Type B pancreatic cell (in vitro differentiated cells): ENCODE measurements around the gene FRY. TPM values are rescaled to one million over a fixed set of nuclear protein-coding genes. Genes with fewer than 3 reads are reported as not detected.

Source experiments
- DNase-seq: peaks from one replicate; pipeline ENCODE4 v3.0.0; 2021; ENCODE audit warnings: mixed read lengths; ENCODE audit not compliant: unreplicated experiment; ENCODE audit errors: extremely low spot score
- H3K27ac Mint-ChIP-seq: 2 replicates; pipeline ENCODE4 v1.8.0; 2021; ENCODE audit warnings: mild to moderate bottlenecking, mixed read lengths
- H3K27me3 Mint-ChIP-seq: 2 replicates; pipeline ENCODE4 v1.8.0; 2021; ENCODE audit warnings: mixed read lengths
- H3K36me3 Mint-ChIP-seq: 2 replicates; pipeline ENCODE4 v1.8.0; 2021; ENCODE audit warnings: mixed read lengths
- H3K4me1 Mint-ChIP-seq: one replicate; pipeline ENCODE4 v1.8.0; 2021; ENCODE audit warnings: mixed read lengths; ENCODE audit not compliant: unreplicated experiment
- H3K4me3 Mint-ChIP-seq: 2 replicates; pipeline ENCODE4 v1.8.0; 2021; ENCODE audit warnings: mild to moderate bottlenecking, mixed read lengths
- H3K9me3 Mint-ChIP-seq: 2 replicates; pipeline ENCODE4 v1.8.0; 2021; ENCODE audit warnings: mixed read lengths
- CTCF ChIP-seq: fragments of 200-600 bp; sonication (generic); conservative IDR thresholded peaks from 2 replicates; pipeline ENCODE4 v1.5.0; 2021; ENCODE audit warnings: antibody characterized with exemption, mild to moderate bottlenecking
- total RNA-seq: library from RNA; stranded (reverse); gene quantifications from 2 replicates; pipeline ENCODE4 v1.2.1, GENCODE V29; 2021; ENCODE audit warnings: low replicate concordance

FRY gene
- total RNA-seq, 1 donor from 2014 or later, result 13.4 TPM

GRCh38 chr13:32200741-32201140 is 169.2 kb downstream of the FRY start:
- no peak for TF ChIP-seq CTCF
- Mint-ChIP-seq H3K36me3 (no peaks in the 10 kb centered on the region), H3K27ac (no peak overlapping the region), H3K4me3 (no peak overlapping the region), H3K27me3 (no peaks in the 10 kb centered on the region), H3K4me1 (peaks cover 7% of the 10 kb centered on the region), H3K9me3 (peaks cover 5% of the 10 kb centered on the region)
- DNase-seq, result no peak

- Mint-ChIP-seq H3K4me1 (peaks cover 15% of the 10 kb centered on the region), H3K4me3 (no peak overlapping the region), H3K9me3 (peaks cover 5% of the 10 kb centered on the region), H3K36me3 (no peaks in the 10 kb centered on the region), H3K27ac (no peak overlapping the region), H3K27me3 (no peaks in the 10 kb centered on the region)
- DNase-seq, result no peak
- TF ChIP-seq CTCF, result no peak
Observed at GRCh38 chr13:32201809-32202208, 170.2 kb downstream of the FRY start.

- Mint-ChIP-seq H3K36me3 (no peaks in the 10 kb centered on the region), H3K9me3 (peaks cover 5% of the 10 kb centered on the region)
Observed at GRCh38 chr13:32202268-32202667, 170.7 kb downstream of the FRY start.

GRCh38 chr13:32203221-32203620 is 171.6 kb downstream of the FRY start:
- H3K4me3 Mint-ChIP-seq, result no peak overlapping the region
- H3K9me3 Mint-ChIP-seq, result peaks cover 5% of the 10 kb centered on the region
- no peaks in the 10 kb centered on the region for H3K27me3 Mint-ChIP-seq
- no peaks in the 10 kb centered on the region for H3K36me3 Mint-ChIP-seq
- no peak for TF ChIP-seq CTCF
- H3K4me1 Mint-ChIP-seq, result peaks cover 15% of the 10 kb centered on the region
- DNase-seq, result no peak
- no peak overlapping the region for H3K27ac Mint-ChIP-seq

More at GRCh38 chr13:32202268-32202667, 170.7 kb downstream of the FRY start:
- Mint-ChIP-seq H3K27ac (no peak overlapping the region), H3K4me1 (peaks cover 15% of the 10 kb centered on the region), H3K4me3 (no peak overlapping the region), H3K27me3 (no peaks in the 10 kb centered on the region)
- DNase-seq, result no peak
- TF ChIP-seq CTCF, result no peak

- H3K4me1 Mint-ChIP-seq, result peaks cover 15% of the 10 kb centered on the region
- no peak for DNase-seq
- no peak overlapping the region for H3K4me3 Mint-ChIP-seq
Observed at GRCh38 chr13:32203736-32204135, 172.2 kb downstream of the FRY start.

More at GRCh38 chr13:32203736-32204135, 172.2 kb downstream of the FRY start:
- H3K27me3 Mint-ChIP-seq, result no peaks in the 10 kb centered on the region
- peaks cover 5% of the 10 kb centered on the region for H3K9me3 Mint-ChIP-seq
- no peak overlapping the region for H3K27ac Mint-ChIP-seq
- TF ChIP-seq CTCF, result no peak
- H3K36me3 Mint-ChIP-seq, result no peaks in the 10 kb centered on the region
